ENCODE data around the gene SLC9A8.

DNA sequence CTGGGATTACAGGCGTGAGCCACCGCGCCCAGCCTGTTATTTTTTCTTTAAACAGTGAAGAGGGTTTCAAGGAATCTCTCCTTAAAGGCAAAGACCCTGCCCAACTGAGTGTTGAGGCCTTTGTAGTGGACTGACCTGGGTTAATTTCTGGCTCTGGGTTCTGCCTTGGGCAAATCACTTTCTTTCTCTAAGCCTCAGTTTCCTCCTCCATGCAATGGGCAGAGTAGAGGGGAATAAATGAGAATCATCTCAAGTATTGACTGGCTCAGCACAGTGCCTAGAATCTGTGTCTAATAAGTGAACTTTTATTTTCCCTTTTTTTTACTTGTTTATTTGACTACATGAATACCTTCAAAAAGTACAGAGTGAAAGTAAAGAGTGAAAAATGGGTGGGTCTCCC lies 31.0 kb upstream of the SLC9A8 start:
- TF ChIP-seq, protein P1, sequence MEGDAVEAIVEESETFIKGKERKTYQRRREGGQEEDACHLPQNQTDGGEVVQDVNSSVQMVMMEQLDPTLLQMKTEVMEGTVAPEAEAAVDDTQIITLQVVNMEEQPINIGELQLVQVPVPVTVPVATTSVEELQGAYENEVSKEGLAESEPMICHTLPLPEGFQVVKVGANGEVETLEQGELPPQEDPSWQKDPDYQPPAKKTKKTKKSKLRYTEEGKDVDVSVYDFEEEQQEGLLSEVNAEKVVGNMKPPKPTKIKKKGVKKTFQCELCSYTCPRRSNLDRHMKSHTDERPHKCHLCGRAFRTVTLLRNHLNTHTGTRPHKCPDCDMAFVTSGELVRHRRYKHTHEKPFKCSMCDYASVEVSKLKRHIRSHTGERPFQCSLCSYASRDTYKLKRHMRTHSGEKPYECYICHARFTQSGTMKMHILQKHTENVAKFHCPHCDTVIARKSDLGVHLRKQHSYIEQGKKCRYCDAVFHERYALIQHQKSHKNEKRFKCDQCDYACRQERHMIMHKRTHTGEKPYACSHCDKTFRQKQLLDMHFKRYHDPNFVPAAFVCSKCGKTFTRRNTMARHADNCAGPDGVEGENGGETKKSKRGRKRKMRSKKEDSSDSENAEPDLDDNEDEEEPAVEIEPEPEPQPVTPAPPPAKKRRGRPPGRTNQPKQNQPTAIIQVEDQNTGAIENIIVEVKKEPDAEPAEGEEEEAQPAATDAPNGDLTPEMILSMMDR (IDR thresholded peaks at IDR 0.05): no peak
- TF ChIP-seq POLR2A (IDR thresholded peaks at IDR 0.05): no peak
